Left lung (tissue), 10 donors: ENCODE data around the gene PLA2G2A. TPM values are rescaled to one million over a fixed set of nuclear protein-coding genes. Genes with fewer than 3 reads are reported as not detected.

Source experiments
- ATAC-seq: fragments of 200-7000 bp; cut with Tn5 transposase; one replicate; pipeline ENCODE4 v1.9.1; 2020; ENCODE audit warnings: moderate library complexity
- DNase-seq, 4 donors: peaks; one replicate each; pipeline ENCODE4 v3.0.0-alpha.2; 2013 to 2020
- H3K27ac ChIP-seq, 2 donors: fragments of 200-600 bp; sonication (generic) in 1 of 2; one replicate each; pipeline versions ENCODE4 v1.5.0 to v1.8.0; 2020 to 2021
- H3K27me3 ChIP-seq, 2 donors: fragments of 200-600 bp; sonication (generic) in 1 of 2; one replicate each; pipeline versions ENCODE4 v1.5.0 to v1.8.0; 2020 to 2021
- H3K36me3 ChIP-seq, 2 donors: fragments of 200-600 bp; sonication (generic) in 1 of 2; one replicate each; pipeline versions ENCODE4 v1.5.0 to v1.8.0; 2020 to 2021
- H3K4me1 ChIP-seq, 2 donors: fragments of 200-600 bp; one replicate each; pipeline ENCODE4 v1.8.0; 2021
- H3K4me3 ChIP-seq, 2 donors: fragments of 200-600 bp; sonication (generic) in 1 of 2; one replicate each; pipeline versions ENCODE4 v1.5.0 to v1.8.0; 2020 to 2021; ENCODE audit warnings: mild to moderate bottlenecking in 1 of 2
- H3K9me3 ChIP-seq, 2 donors: fragments of 200-600 bp; sonication (generic) in 1 of 2; one replicate each; pipeline versions ENCODE4 v1.5.0 to v1.8.0; 2020 to 2021
- CTCF ChIP-seq, 2 donors: fragments of 200-600 bp; sonication (generic) in 1 of 2; IDR thresholded peaks; one replicate each; pipeline versions ENCODE4 v1.5.0 to v1.8.0; 2021; ENCODE audit warnings: antibody characterized with exemption in 2 of 2
- intact Hi-C, 2 donors: fragments of 100-400 bp; cut with DNase I; formaldehyde crosslinking; loops; one replicate each; pipeline versions ENCODE4 v1.11.2 to v1.14.2; 2022
- polyA plus RNA-seq, 6 donors: library from polyadenylated mRNA; unstranded; fragments of 120-200 nt; gene quantifications; one replicate each; pipeline ENCODE4 v1.2.1, GENCODE V29; 2013; ENCODE audit not compliant: insufficient read length in 6 of 6
- total RNA-seq, 2 donors: library from RNA; stranded (reverse); fragmentation: NEBNext Ultra II Directional; extraction: Animal tissue kit (Norgen Biotek cat#: 25700); gene quantifications; one replicate each; pipeline ENCODE4 v1.2.1, GENCODE V29; 2021
- donor health status: DM: no; HTN: yes; CAD: no.
- donor health status: DM: no; HTN: no; CAD: no.

The PLA2G2A gene
- total and polyA plus RNA-seq, 8 donors: 0.73 to 65.7 (median 1.7) TPM

- H3K27ac ChIP-seq: no peak overlapping the region
- intact Hi-C loops: no loop called here
- no peak overlapping the region for H3K4me3 ChIP-seq
- peaks cover 0 to 27% of the 10 kb centered on the region in 2 donors for H3K27me3 ChIP-seq
- no peaks in the 10 kb centered on the region for H3K36me3 ChIP-seq
- no peaks in the 10 kb centered on the region for H3K9me3 ChIP-seq
- no peak for DNase-seq
- no peak for TF ChIP-seq CTCF (IDR thresholded peaks at IDR 0.05)
- ATAC-seq: peak; percentile 64
- H3K4me1 ChIP-seq: no peaks in the 10 kb centered on the region
These were observed 30.4 kb downstream of the PLA2G2A start for GRCh38 chr1:19949016-19949415.

GRCh38 chr1:19946971-19947370 lies 32.4 kb downstream of the PLA2G2A start:
- Histone ChIP-seq H3K27ac (no peak overlapping the region), H3K9me3 (no peaks in the 10 kb centered on the region), H3K36me3 (no peaks in the 10 kb centered on the region), H3K4me1 (no peaks in the 10 kb centered on the region), H3K27me3 (peaks cover 0 to 23% of the 10 kb centered on the region in 2 donors), H3K4me3 (no peak overlapping the region)
- TF ChIP-seq CTCF (IDR thresholded peaks at IDR 0.05): no peak
- intact Hi-C loops: no loop called here
- no peak for ATAC-seq
- DNase-seq: peak in 2 of 4 donors; percentile 43 to 46

GRCh38 chr1:19946331-19946751 lies 33.1 kb downstream of the PLA2G2A start:
- TF ChIP-seq CTCF (IDR thresholded peaks at IDR 0.05): no peak
- Histone ChIP-seq H3K27me3 (peaks cover 0 to 23% of the 10 kb centered on the region in 2 donors), H3K9me3 (no peaks in the 10 kb centered on the region), H3K27ac (no peak overlapping the region), H3K36me3 (no peaks in the 10 kb centered on the region), H3K4me1 (no peaks in the 10 kb centered on the region), H3K4me3 (no peak overlapping the region)
- DNase-seq (no peak), ATAC-seq (no peak)
- intact Hi-C loops: no loop called here

- Histone ChIP-seq H3K36me3 (no peaks in the 10 kb centered on the region), H3K4me3 (no peak overlapping the region), H3K27me3 (peaks cover 0 to 23% of the 10 kb centered on the region in 2 donors), H3K27ac (no peak overlapping the region), H3K9me3 (no peaks in the 10 kb centered on the region), H3K4me1 (no peaks in the 10 kb centered on the region)
- TF ChIP-seq CTCF (IDR thresholded peaks at IDR 0.05): no peak
- DNase-seq (no peak), ATAC-seq (no peak)
- intact Hi-C loops: no loop called here
These were observed 33.5 kb downstream of the PLA2G2A start for GRCh38 chr1:19945914-19946313.

- no peak for TF ChIP-seq CTCF (IDR thresholded peaks at IDR 0.05)
- Histone ChIP-seq H3K27me3 (peaks cover 0 to 15% of the 10 kb centered on the region in 2 donors), H3K4me3 (no peak overlapping the region), H3K36me3 (no peaks in the 10 kb centered on the region), H3K4me1 (no peaks in the 10 kb centered on the region), H3K9me3 (no peaks in the 10 kb centered on the region), H3K27ac (no peak overlapping the region)
- ATAC-seq (no peak), DNase-seq (no peak)
- intact Hi-C loops: no loop called here
These were observed 36.8 kb downstream of the PLA2G2A start for GRCh38 chr1:19942657-19943056.
